Neural progenitor cell (in vitro differentiated cells): Measurements from ENCODE around the gene PEX10.
A peak's percentile ranks its signal among the peaks of the same experiment; 100 is the strongest.

Experiments
- EZH2phosphoT487 ChIP-seq: fragments of 200-600 bp; sonication (generic); IDR thresholded peaks from 2 replicates; pipeline ENCODE4 v1.6.1; 2017; ENCODE audit warnings: antibody characterized with exemption
- TF ChIP-seq, protein P1 (sequence below): fragments of 200-600 bp; sonication (generic); IDR thresholded peaks from 2 replicates; pipeline ENCODE4 v1.5.1; 2017; ENCODE audit warnings: antibody characterized with exemption, mild to moderate bottlenecking

DNA sequence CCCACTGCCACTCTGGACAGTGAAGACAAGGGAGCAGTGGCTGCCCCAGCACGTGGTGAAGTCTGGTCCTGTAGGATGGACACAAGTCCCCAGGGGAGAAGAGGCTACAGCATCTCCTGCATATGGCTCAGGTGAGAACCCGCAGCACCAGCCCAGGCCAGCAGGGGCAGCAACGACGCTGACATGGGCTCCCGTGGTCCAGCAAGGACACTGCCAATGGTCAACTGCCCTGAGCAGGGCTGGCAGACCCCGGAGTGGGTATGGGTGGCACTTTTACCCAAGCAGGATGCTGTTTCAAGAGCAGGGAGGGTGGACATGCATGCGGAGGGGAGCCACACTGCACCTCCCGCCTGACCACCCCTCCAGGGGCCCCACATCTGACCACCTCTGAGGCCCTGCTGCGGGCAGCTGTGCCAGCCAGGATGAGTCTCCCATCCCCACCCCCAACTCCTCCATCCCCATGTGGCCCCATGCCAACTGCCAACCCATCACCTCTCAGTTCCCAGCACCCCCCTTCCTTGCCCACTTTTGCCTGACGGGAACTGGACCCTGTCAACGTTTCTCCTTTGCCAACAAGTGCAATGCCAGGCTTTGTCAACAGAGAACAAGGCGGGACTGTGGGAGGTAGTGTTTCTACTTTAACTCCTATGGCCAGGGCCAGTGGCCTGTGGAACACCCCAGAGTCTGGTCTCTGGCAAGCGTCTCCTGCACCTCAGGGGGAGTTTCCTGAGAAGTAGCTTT is 29.6 kb downstream of the PEX10 start:
- TF ChIP-seq, protein P1, sequence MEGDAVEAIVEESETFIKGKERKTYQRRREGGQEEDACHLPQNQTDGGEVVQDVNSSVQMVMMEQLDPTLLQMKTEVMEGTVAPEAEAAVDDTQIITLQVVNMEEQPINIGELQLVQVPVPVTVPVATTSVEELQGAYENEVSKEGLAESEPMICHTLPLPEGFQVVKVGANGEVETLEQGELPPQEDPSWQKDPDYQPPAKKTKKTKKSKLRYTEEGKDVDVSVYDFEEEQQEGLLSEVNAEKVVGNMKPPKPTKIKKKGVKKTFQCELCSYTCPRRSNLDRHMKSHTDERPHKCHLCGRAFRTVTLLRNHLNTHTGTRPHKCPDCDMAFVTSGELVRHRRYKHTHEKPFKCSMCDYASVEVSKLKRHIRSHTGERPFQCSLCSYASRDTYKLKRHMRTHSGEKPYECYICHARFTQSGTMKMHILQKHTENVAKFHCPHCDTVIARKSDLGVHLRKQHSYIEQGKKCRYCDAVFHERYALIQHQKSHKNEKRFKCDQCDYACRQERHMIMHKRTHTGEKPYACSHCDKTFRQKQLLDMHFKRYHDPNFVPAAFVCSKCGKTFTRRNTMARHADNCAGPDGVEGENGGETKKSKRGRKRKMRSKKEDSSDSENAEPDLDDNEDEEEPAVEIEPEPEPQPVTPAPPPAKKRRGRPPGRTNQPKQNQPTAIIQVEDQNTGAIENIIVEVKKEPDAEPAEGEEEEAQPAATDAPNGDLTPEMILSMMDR, result peak; percentile 57
- no peak for TF ChIP-seq EZH2phosphoT487
